IPS-18c (cell line): Measurements from ENCODE around the gene PSMD2.
A peak's percentile ranks its signal among the peaks of the same experiment; 100 is the strongest.
"Not testable (repeated sequence)": the region's sequence is repeated elsewhere in the genome, so short reads cannot be mapped to it uniquely, and the experiment has no call there.

Experiments
- H3K4me3 ChIP-seq: 2 replicates; pipeline ENCODE4 v1.7.0; 2013; ENCODE audit warnings: low read depth, mild to moderate bottlenecking, low read length, moderate library complexity; ENCODE audit not compliant: insufficient read depth
- H3K9me3 ChIP-seq: one replicate; pipeline ENCODE4 v1.6.1; 2013; ENCODE audit warnings: mild to moderate bottlenecking, low read length, moderate library complexity; ENCODE audit not compliant: control insufficient read depth, insufficient read depth

PSMD2 gene

GRCh38 chr3:184298759-184299487 is at the start of gene PSMD2:
Gene PSMD2, plus strand, starts transcription at chr3:184299241. Its CDS starts 26 bp downstream, at chr3:184299267.
- Histone ChIP-seq H3K9me3 (peaks cover 2% of the 10 kb centered on the region), H3K4me3 (peak within 1 kb of the TSS; percentile 86)

GRCh38 chr3:184249412-184250166 is 49.5 kb upstream of the PSMD2 start, which contains the start of gene EEF1AKMT4:
Gene EEF1AKMT4, plus strand, starts transcription at chr3:184249672. Its CDS starts 23 bp downstream, at chr3:184249695.
- Histone ChIP-seq H3K4me3 (peak within 1 kb of the TSS; percentile 82), H3K9me3 (no peaks in the 10 kb centered on the region)

GRCh38 chr3:184250167-184250828 is 48.7 kb upstream of the PSMD2 start:
- peak overlapping the region; percentile 82 for H3K4me3 ChIP-seq
- H3K9me3 ChIP-seq = no peaks in the 10 kb centered on the region

GRCh38 chr3:184255291-184256039 is 43.6 kb upstream of the PSMD2 start:
- peaks cover 2% of the 10 kb centered on the region for H3K9me3 ChIP-seq

GRCh38 chr3:184257083-184257915 is 41.7 kb upstream of the PSMD2 start:
- Histone ChIP-seq H3K4me3 (no peak overlapping the region), H3K9me3 (peaks cover 2% of the 10 kb centered on the region)

More at GRCh38 chr3:184255291-184256039, 43.6 kb upstream of the PSMD2 start:
- H3K4me3 ChIP-seq = no peak overlapping the region

- Histone ChIP-seq H3K4me3 (no peak overlapping the region), H3K9me3 (peaks cover 2% of the 10 kb centered on the region)
Measured at GRCh38 chr3:184258926-184259325, 40.1 kb upstream of the PSMD2 start.

GRCh38 chr3:184259396-184259877 is 39.6 kb upstream of the PSMD2 start:
- Histone ChIP-seq H3K4me3 (no peak overlapping the region), H3K9me3 (peaks cover 2% of the 10 kb centered on the region)

GRCh38 chr3:184259878-184260723 is 38.9 kb upstream of the PSMD2 start:
- H3K4me3 ChIP-seq = peak overlapping the region; percentile 63
- peaks cover 2% of the 10 kb centered on the region for H3K9me3 ChIP-seq

GRCh38 chr3:184260724-184261269 is 38.2 kb upstream of the PSMD2 start:
- Histone ChIP-seq H3K9me3 (peaks cover 2% of the 10 kb centered on the region), H3K4me3 (peak overlapping the region; percentile 63)

- Histone ChIP-seq H3K9me3 (peaks cover 2% of the 10 kb centered on the region), H3K4me3 (peak within 1 kb of the TSS; percentile 71)
Measured at GRCh38 chr3:184261270-184261853, 37.7 kb upstream of the PSMD2 start, which contains the start of gene CAMK2N2. Gene CAMK2N2, minus strand, starts transcription at chr3:184261553. Its CDS starts 268 bp downstream, at chr3:184261285.

- H3K4me3 ChIP-seq = peak overlapping the region; percentile 71
- H3K9me3 ChIP-seq = peaks cover 2% of the 10 kb centered on the region
Measured at GRCh38 chr3:184261854-184262763, 36.9 kb upstream of the PSMD2 start.

- Histone ChIP-seq H3K9me3 (peaks cover 4% of the 10 kb centered on the region), H3K4me3 (peak overlapping the region; percentile 71; the same call in 1 of the 2 replicates)
Measured at GRCh38 chr3:184262764-184263179, 36.3 kb upstream of the PSMD2 start.

- H3K4me3 ChIP-seq = not testable (repeated sequence)
Measured at GRCh38 chr3:184267249-184267648, 31.8 kb upstream of the PSMD2 start.

GRCh38 chr3:184272269-184272668 is 26.8 kb upstream of the PSMD2 start:
- Histone ChIP-seq H3K4me3 (no peak overlapping the region), H3K9me3 (peaks cover under 1% of the 10 kb centered on the region)

More at GRCh38 chr3:184267249-184267648, 31.8 kb upstream of the PSMD2 start:
- not testable (repeated sequence) for H3K9me3 ChIP-seq
